ENCODE results near the gene MDC1. TPM values are rescaled to one million over a fixed set of nuclear protein-coding genes. Genes with fewer than 3 reads are reported as not detected.

Gene MDC1
- total RNA-seq, 1 experiment from 2014 or later = 95.9 TPM

DNA sequence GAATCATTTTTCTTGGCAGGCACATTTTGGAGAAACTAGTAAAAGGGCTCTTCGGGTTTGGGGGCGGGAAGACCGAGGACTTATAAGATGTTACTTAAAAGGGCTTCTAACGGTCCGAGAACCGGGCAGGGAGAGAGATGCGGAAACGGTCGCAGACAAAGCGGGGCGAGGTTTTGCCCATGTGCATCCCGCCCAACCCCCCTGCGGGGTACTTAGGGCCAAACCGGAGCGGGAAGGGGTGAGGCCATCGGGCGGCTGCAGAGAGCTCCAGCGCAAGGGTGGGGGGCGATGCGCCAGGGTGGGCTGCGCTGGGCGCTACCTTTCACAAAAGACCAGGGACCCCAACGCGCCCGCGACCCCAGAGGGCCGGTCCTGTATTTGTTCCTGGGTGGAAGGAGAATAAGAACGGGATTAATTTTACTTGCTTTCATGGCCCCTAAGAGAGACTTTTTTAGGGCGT, 3.7 kb upstream of the MDC1 start (continued):
- TF ChIP-seq, protein P1, sequence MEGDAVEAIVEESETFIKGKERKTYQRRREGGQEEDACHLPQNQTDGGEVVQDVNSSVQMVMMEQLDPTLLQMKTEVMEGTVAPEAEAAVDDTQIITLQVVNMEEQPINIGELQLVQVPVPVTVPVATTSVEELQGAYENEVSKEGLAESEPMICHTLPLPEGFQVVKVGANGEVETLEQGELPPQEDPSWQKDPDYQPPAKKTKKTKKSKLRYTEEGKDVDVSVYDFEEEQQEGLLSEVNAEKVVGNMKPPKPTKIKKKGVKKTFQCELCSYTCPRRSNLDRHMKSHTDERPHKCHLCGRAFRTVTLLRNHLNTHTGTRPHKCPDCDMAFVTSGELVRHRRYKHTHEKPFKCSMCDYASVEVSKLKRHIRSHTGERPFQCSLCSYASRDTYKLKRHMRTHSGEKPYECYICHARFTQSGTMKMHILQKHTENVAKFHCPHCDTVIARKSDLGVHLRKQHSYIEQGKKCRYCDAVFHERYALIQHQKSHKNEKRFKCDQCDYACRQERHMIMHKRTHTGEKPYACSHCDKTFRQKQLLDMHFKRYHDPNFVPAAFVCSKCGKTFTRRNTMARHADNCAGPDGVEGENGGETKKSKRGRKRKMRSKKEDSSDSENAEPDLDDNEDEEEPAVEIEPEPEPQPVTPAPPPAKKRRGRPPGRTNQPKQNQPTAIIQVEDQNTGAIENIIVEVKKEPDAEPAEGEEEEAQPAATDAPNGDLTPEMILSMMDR (IDR thresholded peaks at IDR 0.05) = no peak
- TF ChIP-seq, protein P2, sequence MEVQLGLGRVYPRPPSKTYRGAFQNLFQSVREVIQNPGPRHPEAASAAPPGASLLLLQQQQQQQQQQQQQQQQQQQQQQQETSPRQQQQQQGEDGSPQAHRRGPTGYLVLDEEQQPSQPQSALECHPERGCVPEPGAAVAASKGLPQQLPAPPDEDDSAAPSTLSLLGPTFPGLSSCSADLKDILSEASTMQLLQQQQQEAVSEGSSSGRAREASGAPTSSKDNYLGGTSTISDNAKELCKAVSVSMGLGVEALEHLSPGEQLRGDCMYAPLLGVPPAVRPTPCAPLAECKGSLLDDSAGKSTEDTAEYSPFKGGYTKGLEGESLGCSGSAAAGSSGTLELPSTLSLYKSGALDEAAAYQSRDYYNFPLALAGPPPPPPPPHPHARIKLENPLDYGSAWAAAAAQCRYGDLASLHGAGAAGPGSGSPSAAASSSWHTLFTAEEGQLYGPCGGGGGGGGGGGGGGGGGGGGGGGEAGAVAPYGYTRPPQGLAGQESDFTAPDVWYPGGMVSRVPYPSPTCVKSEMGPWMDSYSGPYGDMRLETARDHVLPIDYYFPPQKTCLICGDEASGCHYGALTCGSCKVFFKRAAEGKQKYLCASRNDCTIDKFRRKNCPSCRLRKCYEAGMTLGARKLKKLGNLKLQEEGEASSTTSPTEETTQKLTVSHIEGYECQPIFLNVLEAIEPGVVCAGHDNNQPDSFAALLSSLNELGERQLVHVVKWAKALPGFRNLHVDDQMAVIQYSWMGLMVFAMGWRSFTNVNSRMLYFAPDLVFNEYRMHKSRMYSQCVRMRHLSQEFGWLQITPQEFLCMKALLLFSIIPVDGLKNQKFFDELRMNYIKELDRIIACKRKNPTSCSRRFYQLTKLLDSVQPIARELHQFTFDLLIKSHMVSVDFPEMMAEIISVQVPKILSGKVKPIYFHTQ (CRISPR knock-in tag; IDR thresholded peaks at IDR 0.05) = peak; percentile 62; the same call in 1 of the 2 replicates
- TF ChIP-seq, protein P3, sequence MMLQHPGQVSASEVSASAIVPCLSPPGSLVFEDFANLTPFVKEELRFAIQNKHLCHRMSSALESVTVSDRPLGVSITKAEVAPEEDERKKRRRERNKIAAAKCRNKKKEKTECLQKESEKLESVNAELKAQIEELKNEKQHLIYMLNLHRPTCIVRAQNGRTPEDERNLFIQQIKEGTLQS (CRISPR knock-in tag; conservative IDR thresholded peaks at IDR 0.05) = no peak
- TF ChIP-seq ZNF416 (CRISPR knock-in tag; IDR thresholded peaks at IDR 0.05) (peak; percentile 83; the same call in 1 of the 2 replicates), ZNF317 (CRISPR knock-in tag; IDR thresholded peaks at IDR 0.05; ENCODE audit: borderline replicate concordance, low read depth) (no peak), MYBL2 (CRISPR knock-in tag; IDR thresholded peaks at IDR 0.05) (no peak), ZBTB21 (CRISPR knock-in tag; IDR thresholded peaks at IDR 0.05; ENCODE audit: borderline replicate concordance) (no peak), EMX1 (CRISPR knock-in tag; IDR thresholded peaks at IDR 0.05) (no peak), OVOL2 (CRISPR knock-in tag; IDR thresholded peaks at IDR 0.05; ENCODE audit: borderline replicate concordance) (no peak)
- TF ChIP-seq, protein P4, sequence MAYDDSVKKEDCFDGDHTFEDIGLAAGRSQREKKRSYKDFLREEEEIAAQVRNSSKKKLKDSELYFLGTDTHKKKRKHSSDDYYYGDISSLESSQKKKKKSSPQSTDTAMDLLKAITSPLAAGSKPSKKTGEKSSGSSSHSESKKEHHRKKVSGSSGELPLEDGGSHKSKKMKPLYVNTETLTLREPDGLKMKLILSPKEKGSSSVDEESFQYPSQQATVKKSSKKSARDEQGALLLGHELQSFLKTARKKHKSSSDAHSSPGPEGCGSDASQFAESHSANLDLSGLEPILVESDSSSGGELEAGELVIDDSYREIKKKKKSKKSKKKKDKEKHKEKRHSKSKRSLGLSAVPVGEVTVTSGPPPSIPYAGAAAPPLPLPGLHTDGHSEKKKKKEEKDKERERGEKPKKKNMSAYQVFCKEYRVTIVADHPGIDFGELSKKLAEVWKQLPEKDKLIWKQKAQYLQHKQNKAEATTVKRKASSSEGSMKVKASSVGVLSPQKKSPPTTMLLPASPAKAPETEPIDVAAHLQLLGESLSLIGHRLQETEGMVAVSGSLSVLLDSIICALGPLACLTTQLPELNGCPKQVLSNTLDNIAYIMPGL (CRISPR knock-in tag; IDR thresholded peaks at IDR 0.05) = 0 out of 2 replicates have a peak, but pooled peaks have one; percentile 23
- TF ChIP-seq, protein P5, sequence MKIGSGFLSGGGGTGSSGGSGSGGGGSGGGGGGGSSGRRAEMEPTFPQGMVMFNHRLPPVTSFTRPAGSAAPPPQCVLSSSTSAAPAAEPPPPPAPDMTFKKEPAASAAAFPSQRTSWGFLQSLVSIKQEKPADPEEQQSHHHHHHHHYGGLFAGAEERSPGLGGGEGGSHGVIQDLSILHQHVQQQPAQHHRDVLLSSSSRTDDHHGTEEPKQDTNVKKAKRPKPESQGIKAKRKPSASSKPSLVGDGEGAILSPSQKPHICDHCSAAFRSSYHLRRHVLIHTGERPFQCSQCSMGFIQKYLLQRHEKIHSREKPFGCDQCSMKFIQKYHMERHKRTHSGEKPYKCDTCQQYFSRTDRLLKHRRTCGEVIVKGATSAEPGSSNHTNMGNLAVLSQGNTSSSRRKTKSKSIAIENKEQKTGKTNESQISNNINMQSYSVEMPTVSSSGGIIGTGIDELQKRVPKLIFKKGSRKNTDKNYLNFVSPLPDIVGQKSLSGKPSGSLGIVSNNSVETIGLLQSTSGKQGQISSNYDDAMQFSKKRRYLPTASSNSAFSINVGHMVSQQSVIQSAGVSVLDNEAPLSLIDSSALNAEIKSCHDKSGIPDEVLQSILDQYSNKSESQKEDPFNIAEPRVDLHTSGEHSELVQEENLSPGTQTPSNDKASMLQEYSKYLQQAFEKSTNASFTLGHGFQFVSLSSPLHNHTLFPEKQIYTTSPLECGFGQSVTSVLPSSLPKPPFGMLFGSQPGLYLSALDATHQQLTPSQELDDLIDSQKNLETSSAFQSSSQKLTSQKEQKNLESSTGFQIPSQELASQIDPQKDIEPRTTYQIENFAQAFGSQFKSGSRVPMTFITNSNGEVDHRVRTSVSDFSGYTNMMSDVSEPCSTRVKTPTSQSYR (CRISPR knock-in tag; IDR thresholded peaks at IDR 0.05) = no peak
- TF ChIP-seq, protein P6, sequence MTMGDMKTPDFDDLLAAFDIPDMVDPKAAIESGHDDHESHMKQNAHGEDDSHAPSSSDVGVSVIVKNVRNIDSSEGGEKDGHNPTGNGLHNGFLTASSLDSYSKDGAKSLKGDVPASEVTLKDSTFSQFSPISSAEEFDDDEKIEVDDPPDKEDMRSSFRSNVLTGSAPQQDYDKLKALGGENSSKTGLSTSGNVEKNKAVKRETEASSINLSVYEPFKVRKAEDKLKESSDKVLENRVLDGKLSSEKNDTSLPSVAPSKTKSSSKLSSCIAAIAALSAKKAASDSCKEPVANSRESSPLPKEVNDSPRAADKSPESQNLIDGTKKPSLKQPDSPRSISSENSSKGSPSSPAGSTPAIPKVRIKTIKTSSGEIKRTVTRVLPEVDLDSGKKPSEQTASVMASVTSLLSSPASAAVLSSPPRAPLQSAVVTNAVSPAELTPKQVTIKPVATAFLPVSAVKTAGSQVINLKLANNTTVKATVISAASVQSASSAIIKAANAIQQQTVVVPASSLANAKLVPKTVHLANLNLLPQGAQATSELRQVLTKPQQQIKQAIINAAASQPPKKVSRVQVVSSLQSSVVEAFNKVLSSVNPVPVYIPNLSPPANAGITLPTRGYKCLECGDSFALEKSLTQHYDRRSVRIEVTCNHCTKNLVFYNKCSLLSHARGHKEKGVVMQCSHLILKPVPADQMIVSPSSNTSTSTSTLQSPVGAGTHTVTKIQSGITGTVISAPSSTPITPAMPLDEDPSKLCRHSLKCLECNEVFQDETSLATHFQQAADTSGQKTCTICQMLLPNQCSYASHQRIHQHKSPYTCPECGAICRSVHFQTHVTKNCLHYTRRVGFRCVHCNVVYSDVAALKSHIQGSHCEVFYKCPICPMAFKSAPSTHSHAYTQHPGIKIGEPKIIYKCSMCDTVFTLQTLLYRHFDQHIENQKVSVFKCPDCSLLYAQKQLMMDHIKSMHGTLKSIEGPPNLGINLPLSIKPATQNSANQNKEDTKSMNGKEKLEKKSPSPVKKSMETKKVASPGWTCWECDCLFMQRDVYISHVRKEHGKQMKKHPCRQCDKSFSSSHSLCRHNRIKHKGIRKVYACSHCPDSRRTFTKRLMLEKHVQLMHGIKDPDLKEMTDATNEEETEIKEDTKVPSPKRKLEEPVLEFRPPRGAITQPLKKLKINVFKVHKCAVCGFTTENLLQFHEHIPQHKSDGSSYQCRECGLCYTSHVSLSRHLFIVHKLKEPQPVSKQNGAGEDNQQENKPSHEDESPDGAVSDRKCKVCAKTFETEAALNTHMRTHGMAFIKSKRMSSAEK (CRISPR knock-in tag; IDR thresholded peaks at IDR 0.05; ENCODE audit: borderline replicate concordance) = 0 out of 2 replicates have a peak, but pooled peaks have one; percentile 8
